A673 (cell line): ENCODE results near the gene SVOPL.

Source experiments
- CTCF ChIP-seq: fragments of 300-800, 200-600 bp; sonication (generic); conservative IDR thresholded peaks from 2 replicates; pipeline ENCODE4 v1.5.1; 2017; ENCODE audit warnings: low read depth, mild to moderate bottlenecking, antibody characterized with exemption, low read length, moderate library complexity, mixed read lengths
- EZH2 ChIP-seq: fragments of 200-600 bp; sonication (generic); IDR thresholded peaks from 2 replicates; pipeline ENCODE4 v1.6.1; 2017; ENCODE audit warnings: borderline replicate concordance, low read depth, mild to moderate bottlenecking, mixed read lengths, antibody characterized with exemption, low read length; ENCODE audit not compliant: poor library complexity, severe bottlenecking

- TF ChIP-seq EZH2 (no peak), CTCF (no peak)
These were observed 75.3 kb downstream of the SVOPL start for GRCh38 chr7:138625849-138626230.
